Suppressor macrophage (primary cell): ENCODE measurements around the gene NDRG3.
A peak's percentile ranks its signal among the peaks of the same experiment; 100 is the strongest.
"Not testable (repeated sequence)": the region's sequence is repeated elsewhere in the genome, so short reads cannot be mapped to it uniquely, and the experiment has no call there.

Experiments
- DNase-seq, 4 experiments: peaks; one replicate each; pipeline ENCODE4 v3.0.0-alpha.2; 2020 to 2022

The NDRG3 gene

DNA sequence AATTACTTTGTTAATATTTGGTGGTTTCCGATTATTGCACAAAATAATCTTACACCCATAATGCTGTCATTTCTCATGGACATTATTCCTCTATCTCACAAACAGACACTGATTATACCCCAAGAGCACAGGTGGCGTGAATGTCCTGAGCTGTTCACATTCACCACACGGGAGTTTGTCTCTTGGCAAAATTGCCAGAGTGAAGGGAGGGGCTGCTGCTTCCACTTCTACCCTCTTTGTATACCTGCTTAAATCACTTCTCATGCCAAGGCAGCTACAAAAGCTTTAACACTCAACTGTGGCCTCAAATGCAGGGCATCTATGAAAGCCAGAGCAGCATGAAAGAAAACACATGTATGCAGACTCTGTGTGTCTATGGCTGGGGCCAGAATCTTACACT is 58.0 kb downstream of the NDRG3 start:
- DNase-seq: no peak

DNA sequence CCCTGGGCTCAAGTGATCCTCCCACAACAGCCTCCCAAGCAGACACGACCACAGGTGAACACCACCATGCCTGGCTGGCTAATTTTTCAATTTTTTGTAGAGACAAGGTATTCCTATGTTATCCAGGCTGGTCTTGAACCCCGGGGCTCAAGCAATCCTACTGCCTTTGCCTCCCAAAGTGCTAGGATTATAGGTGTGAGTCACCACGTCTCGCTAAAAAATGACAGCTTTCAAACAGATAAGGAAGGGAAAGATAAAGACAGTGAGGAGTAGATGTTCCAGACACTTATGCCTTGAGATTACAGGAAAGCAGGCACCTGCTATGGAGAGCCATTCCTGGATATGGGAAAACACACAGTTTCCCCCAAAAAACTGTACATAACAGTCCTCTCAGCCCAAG is 58.9 kb downstream of the NDRG3 start:
- no peak for DNase-seq

DNA sequence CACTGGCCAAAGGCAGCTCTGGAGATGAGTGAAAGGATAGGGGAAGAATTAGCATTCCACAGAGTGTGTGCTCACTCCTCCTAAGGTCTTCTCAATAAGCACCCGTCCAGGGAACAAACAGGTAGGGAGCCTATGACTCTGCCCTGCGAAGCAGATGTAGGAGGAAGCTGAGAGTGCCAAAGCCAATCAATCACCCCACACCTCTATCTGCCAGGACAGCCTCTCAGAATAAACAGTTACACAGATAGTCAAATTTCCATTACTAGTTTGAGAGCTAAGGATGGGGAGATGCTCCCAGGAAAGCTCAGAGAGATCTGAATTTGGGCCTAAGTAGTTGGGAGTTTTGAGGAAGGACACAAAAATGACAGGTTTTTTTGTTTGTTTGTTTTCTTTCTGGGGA is 59.4 kb downstream of the NDRG3 start:
- no peak for DNase-seq

DNA sequence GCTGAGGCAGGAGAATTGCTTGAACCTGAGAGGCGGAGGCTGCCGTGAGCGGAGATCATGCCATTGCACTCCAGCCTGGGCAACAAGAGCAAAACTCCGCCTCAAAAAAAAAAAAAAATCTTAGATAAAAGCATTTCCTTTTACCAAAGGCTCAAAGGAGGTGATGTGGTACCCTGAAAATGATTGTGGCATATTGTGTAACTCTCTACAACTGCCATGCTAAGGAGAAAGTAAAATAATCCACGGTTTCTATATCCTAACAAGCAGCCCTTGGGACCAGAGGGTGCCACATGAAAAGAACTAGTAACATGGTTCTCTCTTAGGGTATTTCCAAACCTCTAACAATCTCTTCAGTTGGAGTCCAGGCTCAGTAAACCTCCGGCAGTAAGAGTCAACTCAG is 61.1 kb downstream of the NDRG3 start:
- no peak for DNase-seq

DNA sequence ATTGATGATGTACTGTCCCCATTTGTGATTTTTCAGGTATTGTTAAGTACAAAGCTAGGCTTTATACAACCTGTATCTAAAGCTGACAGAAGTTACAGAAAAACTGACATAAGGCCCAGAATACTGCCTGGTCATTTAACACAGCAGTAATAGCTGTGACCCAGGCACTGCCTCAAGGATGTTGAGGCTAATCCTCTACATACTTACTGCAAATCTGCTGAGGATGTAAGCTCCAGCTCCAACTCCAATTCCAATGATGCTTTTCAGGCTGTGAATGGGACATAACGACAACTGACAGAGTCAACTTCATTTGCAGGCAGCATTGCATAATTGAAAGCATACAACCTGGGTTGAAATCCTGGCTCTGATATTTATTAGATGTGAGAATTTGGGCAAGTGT is 63.6 kb downstream of the NDRG3 start:
- DNase-seq: no peak

DNA sequence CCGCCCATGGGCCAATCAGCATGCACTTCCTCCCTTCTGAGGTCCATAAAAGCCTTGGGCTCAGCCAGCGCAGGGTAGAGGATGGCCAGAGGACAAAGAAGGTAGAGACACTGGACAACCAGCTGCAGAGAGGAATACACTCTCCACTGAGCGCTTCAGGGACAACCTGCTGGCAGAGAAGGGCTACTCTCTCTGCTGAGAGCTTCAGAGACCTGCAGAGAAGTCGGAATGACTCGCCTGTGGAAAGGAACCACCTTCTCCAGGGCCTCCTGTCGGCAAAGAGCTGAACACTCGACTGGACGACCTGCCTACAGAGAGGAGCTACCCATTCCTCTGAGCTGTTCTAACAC is 68.5 kb downstream of the NDRG3 start:
- no peak for DNase-seq

DNA sequence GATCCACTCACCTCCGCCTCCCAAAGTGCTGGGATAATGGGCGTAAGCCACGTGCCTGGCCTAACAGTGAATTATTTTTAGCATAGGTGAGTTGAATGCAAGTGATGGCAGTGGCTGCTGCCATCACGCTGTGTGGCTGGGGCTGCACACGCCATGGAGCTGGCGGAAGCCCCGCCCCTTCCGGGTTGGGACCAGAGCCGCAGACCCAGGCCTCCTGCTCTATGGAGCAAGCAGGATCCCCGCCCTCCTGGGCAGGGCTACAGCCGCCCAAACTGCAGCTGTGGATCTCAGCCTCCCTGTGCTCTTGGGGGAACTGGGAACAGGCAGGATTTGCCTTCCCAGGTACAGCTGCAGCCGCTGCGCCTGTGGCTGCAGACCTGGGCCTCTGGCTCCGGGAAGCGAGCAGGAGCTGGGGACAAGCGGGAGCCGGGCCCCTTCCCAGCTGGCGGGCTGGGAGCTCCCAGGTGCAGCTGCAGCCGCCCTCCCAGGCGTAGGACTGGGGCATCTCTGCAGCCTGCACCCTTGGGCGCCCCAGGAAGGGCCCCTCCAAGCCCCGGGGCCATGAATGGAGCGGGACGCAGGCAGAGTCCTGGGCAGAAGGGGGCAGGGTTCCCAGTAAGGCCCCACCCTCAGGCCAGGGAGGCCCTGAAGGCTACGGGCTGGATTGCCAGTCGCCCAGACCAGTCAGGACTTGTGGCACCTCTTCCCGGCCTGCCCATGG is 69.0 kb downstream of the NDRG3 start:
- no peak for DNase-seq

DNA sequence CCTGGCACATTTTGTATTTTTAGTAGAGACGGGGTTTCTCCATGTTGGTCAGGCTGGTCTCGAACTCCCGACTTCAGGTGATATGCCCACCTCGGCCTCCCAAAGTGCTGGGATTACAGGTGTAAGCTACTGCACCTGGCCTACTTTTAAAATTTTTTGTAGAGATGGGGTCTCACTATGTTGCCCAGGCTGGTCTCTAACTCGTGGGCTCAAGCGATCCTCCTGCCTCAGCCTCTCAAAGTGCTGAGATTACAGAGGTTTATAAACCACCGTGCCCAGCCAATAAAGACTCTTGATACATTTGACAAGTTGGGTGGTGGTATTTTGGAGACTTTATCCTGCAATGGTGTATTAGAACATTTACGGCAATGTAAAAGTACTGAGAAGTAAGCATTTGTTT is 70.3 kb downstream of the NDRG3 start:
- not testable (repeated sequence) for DNase-seq

DNA sequence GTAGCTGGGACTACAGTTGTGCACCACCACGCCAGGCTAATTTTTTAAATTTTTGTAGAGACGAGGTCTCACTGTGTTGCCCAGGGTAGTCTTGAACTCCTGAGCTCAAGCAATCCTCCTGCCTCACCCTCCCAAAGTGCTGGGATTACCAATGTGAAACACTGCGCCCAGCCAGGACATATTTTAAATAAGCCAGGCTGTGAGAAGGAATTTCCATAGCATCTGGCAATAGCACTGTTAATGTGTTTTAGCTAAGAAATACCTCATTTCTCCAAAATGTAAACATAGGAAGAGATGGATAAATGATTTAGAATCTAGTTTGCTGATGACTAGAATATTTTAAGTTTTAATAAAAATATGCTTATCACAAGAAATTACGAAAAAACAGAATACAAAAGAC is 72.9 kb downstream of the NDRG3 start:
- no peak for DNase-seq

DNA sequence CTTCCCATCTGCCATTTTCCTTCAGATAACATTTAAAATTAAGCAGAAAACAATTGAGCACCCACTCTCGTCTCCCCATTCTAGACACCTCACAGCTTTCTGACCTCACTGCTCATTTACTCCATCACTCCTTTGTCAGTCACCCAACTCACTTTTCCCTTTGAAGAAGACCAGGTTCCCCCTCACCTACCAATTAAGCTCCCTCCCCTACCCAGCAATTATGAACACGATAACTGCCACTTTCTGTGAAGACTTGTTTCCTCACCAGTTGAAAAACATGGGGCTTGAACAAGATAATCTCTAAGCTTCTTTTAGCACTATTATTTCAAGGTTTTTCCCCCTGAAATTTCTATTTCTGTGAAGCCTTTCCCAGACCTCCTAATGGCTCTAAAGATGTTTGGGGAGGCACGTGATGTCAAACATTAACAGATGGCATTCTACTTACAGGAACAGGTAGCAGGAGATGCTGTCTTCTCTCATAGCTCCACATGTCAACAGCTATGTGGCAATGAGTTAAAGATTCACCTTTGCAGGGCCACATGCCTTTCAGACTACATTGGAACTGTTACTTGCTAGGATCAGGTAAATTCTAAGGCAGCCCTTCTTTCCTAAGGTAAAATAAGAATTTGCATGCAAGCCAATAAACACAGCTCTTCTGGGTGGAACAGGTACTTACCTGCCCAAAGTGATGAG is 75.1 kb downstream of the NDRG3 start:
- DNase-seq: no peak

DNA sequence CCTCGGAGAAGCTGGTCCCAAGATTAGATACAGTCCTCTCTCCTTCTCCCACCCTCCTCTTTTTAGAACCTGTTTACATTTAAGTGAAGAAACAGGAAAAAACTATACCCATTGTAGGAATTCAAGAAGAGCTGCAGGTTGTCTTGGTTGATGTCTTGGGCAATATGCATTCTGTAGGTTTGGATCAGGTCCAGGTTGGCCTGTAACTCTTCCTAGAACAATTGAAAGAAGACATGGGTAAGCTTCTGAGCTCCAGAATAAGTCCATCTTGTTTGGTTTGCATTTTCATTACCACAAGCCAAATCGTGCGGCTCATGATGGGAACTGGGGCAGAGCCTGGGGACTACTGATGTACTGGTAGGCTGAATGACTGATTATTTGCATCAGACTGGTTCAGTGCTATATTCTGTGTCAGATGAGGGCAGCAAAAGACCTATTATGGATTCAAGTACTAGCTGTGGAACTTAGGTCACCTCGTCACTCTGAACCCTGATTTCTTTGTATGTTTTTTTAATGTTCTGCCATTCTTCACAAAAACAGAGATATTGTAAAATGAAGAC is 79.6 kb downstream of the NDRG3 start:
- peak in 1 of 4 experiments; percentile 9 for DNase-seq

DNA sequence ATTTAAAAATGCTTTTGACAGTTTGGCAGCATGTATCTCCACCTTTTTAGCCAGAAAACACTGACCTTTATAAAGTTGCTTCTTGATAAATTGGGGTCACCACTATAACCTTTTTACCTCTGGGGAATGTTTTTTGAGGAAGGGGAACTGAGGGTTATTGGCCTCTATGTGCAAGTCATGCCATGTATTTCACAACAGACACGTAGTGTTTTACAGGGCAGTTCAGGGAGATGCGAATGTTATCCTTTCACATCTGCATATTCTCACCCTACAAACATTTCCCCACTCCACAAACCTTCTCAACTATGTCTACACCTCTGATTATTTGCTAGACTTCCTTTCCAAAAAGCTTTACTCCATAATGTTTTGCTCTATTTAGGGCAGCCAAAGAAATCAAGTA is 82.9 kb downstream of the NDRG3 start:
- DNase-seq: peak; percentile 12 to 52 (median 28)

DNA sequence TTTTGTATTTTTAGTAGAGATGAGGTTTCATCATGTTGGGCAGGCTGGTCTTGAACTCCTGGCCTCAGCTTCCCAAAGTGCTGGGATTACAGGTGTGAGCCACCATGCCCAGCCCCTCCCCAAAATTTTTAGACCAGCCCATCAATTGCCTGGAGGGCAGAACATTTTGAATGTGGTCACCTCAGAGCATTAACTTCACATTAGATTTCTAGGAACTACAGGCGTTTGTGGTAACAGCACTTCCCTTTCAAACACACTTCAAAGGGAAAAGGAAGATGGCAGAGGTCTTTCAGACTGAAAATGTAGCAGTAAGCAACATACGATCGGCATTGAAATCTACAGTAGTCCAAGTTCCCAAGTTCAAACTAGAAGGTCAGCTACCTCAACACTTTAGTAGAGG is 87.6 kb downstream of the NDRG3 start:
- peak in 2 of 4 experiments; percentile 27 to 30 for DNase-seq

DNA sequence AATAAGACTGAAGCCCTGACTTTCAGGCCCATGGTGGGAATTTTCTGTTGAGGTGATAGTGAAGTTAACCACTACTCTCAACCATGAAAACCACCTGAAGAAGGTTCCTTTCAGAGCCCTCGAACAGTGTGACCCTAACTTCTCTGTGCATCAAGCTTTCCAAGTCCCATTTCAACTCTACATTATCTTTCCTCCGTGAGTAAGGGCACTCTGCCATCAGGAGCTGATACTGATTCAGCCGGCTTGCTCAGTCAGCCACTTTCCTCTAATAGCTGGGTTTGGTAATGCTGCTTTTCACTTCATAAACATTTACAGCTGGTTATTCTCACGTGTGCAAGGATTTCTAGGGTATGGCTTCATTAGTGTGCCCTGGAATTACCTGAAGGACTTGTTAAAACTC is 89.2 kb downstream of the NDRG3 start:
- no peak for DNase-seq

DNA sequence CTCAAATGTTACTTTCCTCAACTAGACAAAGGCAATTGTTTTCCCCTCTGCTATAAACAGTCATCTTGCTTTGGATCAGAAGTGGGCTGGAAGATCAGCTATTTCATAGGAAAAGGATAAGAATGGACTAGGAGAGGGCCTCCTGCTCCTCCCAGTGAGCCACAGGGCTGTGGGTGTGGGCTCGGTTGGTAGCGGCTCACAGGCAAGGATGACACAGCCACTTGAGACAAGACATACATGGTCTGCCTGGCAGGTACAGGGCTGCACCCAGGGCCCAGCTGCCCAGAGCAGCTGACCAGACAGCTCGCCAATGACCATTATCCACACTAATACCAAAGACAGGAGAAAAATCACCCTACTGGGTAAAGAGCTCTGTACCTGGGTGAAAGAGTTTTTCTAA is 90.9 kb downstream of the NDRG3 start:
- no peak for DNase-seq

DNA sequence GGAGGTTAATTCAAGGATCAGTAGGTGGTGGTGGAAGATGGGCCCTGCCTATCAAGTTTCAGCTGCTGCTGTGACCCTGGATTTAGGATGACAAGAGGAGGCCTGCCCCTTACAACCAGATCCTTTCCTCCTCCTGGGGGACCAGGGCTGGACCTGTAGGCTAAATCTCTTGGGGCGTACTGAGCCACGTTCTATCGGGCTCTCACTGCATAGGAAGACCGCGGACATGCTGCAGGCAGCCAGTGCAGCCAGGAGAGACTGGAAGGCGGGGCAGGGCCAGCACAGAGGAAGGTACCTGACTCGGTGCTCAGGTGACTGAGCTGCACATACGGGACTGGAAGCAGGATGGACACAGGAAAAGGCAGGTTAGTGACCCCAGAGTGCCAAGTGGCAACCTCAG is 91.4 kb downstream of the NDRG3 start:
- no peak for DNase-seq

DNA sequence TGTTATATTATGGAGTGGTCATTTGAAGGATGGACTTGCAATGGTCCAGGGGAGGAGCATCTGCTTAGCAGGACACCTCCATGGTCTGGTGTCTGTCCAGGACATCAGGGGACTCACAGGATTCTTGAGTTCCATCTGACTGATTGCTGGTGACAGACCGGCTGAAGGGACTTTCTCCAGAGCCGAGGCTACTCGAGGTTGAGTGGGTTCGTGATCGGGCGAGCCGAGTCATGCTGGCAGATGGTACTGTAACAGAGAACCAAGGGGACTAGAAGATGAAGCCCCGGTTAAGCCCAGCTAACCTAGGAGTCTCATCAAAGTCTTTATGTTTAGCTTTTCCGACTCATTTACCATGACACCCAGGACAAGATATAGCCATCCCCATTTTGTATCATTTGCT is 92.4 kb downstream of the NDRG3 start:
- DNase-seq: no peak

DNA sequence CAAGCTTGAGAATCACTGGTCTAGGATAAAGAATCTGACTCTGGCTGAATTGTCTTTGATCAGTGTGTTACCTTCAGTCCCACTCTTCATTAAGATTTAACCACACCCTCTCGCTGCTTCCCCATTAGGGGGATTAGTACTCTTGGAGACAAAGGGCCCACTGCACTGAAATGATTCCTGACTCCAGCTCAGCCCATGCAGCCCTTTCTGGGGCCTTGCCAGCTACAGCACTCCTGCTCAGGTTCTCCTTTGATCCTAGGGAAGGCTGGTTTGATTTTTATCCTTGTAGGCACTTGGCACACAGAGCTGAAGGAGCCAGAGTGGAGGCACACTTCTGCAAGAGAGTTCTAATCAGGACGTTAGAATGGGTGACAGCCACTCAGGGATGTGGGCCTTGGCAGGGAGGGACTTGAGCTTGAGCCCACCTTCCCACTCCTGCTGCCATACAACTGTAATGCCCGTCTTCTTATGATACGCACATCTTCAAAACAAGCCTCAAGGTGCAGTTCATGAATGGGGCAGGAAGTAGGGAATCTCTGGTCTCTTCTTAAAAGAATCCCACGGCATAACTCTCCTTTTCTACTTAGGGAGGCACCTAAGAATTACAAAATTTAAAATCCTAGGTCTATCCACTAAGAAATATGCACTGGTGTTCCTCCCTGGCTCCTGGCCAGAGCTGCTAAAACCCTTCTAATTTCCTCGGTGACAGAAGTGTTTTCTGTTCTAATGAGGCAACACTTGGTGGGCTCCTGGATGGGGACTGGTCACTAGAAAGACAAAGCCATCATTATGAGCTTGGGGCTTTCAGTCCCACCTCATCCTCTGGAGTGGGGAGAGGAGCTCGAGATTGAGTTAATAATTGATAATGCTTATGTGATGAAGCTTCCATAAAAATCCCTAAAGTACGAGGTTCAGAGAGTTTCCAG is 98.4 kb downstream of the NDRG3 start:
- no peak for DNase-seq

DNA sequence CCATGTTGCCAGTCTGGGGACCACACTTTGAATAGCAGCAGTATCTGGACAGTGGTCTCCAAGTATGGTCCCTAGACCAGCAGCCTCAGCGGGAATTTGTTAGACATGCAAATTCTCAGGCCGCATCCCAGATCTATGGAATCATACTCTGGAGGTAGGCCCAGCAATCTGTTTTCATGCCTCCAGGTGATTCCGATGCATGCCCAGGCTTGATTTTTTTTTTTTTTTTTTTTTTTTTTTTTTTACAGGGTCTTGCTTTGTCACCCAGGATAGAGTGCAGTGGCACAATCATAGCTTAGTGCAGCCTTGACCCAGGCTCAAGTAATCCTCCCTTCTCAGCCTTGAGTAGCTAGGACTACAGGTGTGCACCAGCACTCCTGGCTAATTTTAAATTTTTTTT is 99.2 kb downstream of the NDRG3 start:
- DNase-seq: no peak

DNA sequence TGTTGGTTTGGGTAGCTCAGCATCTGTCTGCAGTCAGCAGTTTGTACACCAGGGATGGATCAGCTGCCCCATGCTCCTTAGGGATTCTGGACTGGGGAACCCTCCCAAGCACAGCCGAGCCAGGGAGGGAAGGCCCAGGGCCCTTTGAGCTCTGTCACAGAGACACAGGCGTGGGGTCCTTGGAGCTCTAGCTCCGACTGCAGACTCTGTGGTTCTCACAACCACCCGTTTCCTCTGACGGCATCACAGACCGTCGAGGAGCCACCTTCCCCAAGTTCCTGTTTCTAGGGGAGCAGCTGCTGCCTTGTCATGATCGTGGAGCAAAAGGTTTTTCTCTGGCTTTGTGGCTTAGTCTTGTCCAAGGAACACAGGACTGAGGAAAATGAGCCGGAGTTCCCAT is 99.9 kb downstream of the NDRG3 start, which contains the start of gene SLA2:
Gene SLA2, minus strand, starts transcription at position 199 of the 400 bp plus-strand sequence. CDS start 4,861 bp downstream, outside the sequence.
- DNase-seq: peak; percentile 86 to 95 (median 90)

DNA sequence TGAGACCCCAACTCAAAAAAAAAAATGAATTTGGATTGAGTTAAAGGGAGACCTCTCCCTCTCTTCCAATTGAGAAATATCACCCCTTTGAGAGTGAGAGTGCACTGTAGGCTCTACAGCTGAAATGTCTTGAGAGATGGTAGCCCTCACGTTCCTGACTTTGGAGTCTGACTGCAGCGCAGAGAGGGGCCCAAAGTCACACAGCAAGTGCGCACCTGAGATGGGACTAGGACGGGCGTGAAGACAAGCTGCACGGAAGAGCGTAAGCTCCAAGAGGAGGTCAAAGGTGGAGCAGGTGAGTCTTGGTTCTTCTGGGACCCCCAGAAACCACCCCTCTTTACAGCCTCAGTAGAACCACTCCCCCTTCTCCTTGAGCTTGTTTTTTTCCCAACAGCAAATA is 100.5 kb downstream of the NDRG3 start:
- DNase-seq: no peak

DNA sequence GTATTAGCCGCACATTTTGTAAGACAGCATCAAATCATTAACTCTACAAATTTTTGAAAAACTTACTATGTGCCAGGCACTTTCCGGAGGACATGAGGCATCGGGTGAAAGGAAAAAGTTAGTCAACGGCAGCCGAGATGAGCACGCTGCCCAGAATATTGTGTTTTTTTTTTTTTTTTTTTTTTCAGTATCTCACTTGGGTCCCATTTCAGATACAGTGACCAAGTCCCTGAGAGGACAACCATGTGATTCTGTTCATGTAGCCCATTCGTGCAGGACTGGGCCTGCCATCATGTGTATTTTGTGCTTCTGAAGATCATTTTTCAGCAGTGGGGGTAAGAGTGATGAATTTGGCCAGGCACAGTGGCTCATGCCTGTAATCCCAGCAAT is 101.2 kb downstream of the NDRG3 start:
- no peak for DNase-seq
